Prostate gland (tissue), 2 donors: ENCODE measurements around the gene ZSCAN10.

Source experiments
- POLR2A ChIP-seq: fragments of 450-650 bp; IDR thresholded peaks from one replicate; pipeline ENCODE4 v1.6.1; 2016; ENCODE audit warnings: antibody characterized with exemption, mild to moderate bottlenecking
- POLR2AphosphoS5 ChIP-seq: sonication (generic); formaldehyde crosslinking; IDR thresholded peaks from one replicate; pipeline ENCODE4 v1.6.1; 2017; ENCODE audit warnings: antibody characterized with exemption
- TF ChIP-seq, protein P1 (sequence below), 4 experiments: fragments of 200-600 bp in 2 of 4; fragments of 450-650 bp in 2 of 4; sonication (generic) in 2 of 4; IDR thresholded peaks; 1 replicate in 3 of 4; 2 replicates in 1 of 4; pipeline ENCODE4 v1.5.1; 2016 to 2019; ENCODE audit warnings: antibody characterized with exemption in 4 of 4, mild to moderate bottlenecking in 2 of 4, moderate library complexity in 2 of 4

DNA sequence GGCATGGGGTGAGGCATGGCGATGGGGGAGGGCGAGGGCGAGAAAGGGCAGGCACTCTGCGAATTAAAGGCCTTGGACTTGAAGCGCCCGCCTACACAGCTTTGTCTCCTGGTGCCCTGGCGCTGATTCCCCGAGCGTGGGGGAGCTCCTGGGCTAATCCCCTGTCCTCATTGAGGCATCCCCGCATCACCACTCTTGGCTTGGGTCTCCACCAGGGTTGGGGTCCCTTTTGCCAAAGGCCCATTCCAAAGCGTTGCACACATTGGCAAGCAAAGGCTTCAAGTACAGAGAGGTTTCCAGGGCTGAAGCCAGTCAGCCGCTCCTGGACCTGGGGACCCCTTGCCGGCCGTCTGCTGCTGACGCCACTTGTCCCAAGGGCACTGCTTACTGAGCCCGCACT lies 21.3 kb upstream of the ZSCAN10 start:
- TF ChIP-seq POLR2AphosphoS5 (no peak), POLR2A (no peak)
- TF ChIP-seq, protein P1, sequence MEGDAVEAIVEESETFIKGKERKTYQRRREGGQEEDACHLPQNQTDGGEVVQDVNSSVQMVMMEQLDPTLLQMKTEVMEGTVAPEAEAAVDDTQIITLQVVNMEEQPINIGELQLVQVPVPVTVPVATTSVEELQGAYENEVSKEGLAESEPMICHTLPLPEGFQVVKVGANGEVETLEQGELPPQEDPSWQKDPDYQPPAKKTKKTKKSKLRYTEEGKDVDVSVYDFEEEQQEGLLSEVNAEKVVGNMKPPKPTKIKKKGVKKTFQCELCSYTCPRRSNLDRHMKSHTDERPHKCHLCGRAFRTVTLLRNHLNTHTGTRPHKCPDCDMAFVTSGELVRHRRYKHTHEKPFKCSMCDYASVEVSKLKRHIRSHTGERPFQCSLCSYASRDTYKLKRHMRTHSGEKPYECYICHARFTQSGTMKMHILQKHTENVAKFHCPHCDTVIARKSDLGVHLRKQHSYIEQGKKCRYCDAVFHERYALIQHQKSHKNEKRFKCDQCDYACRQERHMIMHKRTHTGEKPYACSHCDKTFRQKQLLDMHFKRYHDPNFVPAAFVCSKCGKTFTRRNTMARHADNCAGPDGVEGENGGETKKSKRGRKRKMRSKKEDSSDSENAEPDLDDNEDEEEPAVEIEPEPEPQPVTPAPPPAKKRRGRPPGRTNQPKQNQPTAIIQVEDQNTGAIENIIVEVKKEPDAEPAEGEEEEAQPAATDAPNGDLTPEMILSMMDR (IDR thresholded peaks at IDR 0.05), result no peak
